GM15510 (cell line): ENCODE measurements around the gene RPL13A.

ENCODE experiments used
- POLR2A ChIP-seq: IDR thresholded peaks from 3 replicates; pipeline ENCODE4 v1.6.1; 2011; ENCODE audit warnings: borderline replicate concordance; ENCODE audit not compliant: insufficient read length; ENCODE audit errors: extremely low read depth

Gene RPL13A

GRCh38 chr19:49538643-49539042 lies 51.2 kb downstream of the RPL13A start:
- TF ChIP-seq POLR2A = no peak

- TF ChIP-seq POLR2A = no peak
Measured at GRCh38 chr19:49539192-49539952, 52.0 kb downstream of the RPL13A start.
